ENCODE measurements around the gene IL1RAPL1. TPM values are rescaled to one million over a fixed set of nuclear protein-coding genes. Genes with fewer than 3 reads are reported as not detected.

Gene IL1RAPL1
- polyA plus RNA-seq, 1 of the 3 experiments (the other 2 are of a cell fraction): 2.8 TPM

DNA sequence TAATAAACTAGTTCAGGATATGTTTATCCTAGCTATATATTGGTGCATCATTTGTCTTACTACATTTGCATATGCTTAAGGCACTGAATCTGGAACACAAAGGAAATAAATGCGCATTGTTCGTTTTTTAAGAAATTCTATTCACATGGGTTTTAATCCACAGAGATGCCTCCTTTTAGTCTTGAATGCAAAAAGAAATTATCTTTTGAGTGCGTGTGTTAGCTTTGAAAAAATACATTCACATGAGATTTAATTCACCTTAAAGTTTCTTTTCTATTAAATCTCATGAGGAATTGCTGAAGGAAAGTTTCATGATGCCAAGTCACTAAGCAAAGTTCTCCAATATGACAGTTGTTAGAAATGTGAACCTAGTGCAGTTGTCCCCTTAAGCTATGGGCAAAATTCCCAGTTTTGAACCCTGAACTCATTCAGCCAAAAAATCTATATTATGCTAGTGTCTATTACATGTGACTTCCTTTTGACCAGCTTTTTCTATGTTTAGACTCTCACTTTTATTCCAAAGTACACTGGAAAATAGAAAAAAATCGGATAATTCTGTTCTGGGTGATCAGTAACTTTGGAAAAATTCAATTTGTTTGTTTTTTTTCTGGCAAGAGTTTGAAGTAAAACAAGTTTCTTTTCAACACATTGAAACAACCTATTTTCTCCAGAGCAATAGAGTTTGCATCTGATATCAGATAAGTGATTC lies 1201.9 kb downstream of the IL1RAPL1 start:
- CTCF ChIA-PET: interaction anchor here (0.8 kb wide), 1 partner anchor 14 kb away, joined by 3 read pairs; no protein-coding TSS in a partner anchor
- POLR2A ChIA-PET: no interaction called here
- no peak overlapping the region for H3K4me2 ChIP-seq

More for the DNA sequence above, 1201.9 kb downstream of the IL1RAPL1 start:
- DNase-seq: no peak
- H3K27ac ChIP-seq (ENCODE audit: low read depth in 2 of 2, low read length in 1 of 2): no peak overlapping the region; a peak in 1 of 4 replicates
- H3K9me2 ChIP-seq: no peaks in the 10 kb centered on the region
- H3K4me3 ChIP-seq (ENCODE audit: low read depth in 2 of 2, low read length in 1 of 2): no peak overlapping the region
- H3K79me2 ChIP-seq (ENCODE audit: insufficient read depth): no peaks in the 10 kb centered on the region
- no peaks in the 10 kb centered on the region for H3K27me3 ChIP-seq (ENCODE audit: insufficient read depth)
- no peaks in the 10 kb centered on the region; a peak in 1 of 4 replicates for H3K4me1 ChIP-seq (ENCODE audit: control insufficient read depth in 1 of 2, insufficient read depth in 2 of 2, low read depth in 1 of 2, low read length in 1 of 2)
- H3K9ac ChIP-seq: no peak overlapping the region
- H3K36me3 ChIP-seq (replicated peaks in 1 of 2; ENCODE audit: control insufficient read depth in 1 of 2, insufficient read depth in 2 of 2, low read length in 1 of 2): no peaks in the 10 kb centered on the region
- no peaks in the 10 kb centered on the region for H3K9me3 ChIP-seq
- H4K20me1 ChIP-seq (ENCODE audit: insufficient read depth): no peaks in the 10 kb centered on the region
- H2AFZ ChIP-seq (ENCODE audit: low read depth): no peak overlapping the region
- WGBS (ENCODE audit: low lambda C conversion rate): 38% methylated on average over 4 of the region's 4 CpGs
- no peaks in the 10 kb centered on the region for H3F3A ChIP-seq (replicated peaks; ENCODE audit: insufficient read depth)
- TF ChIP-seq EZH2phosphoT487 (IDR thresholded peaks at IDR 0.05; ENCODE audit: borderline replicate concordance, low read depth) (no peak), SMC3 (IDR thresholded peaks at IDR 0.05; ENCODE audit: low read depth, low read length) (no peak), PBX3 (IDR thresholded peaks at IDR 0.05) (no peak), POLR2AphosphoS5 (IDR thresholded peaks at IDR 0.05; ENCODE audit: low read depth, low read length) (no peak), RFX5 (IDR thresholded peaks at IDR 0.05; ENCODE audit: low read length) (no peak), GABPA (IDR thresholded peaks at IDR 0.05; ENCODE audit: low read depth) (no peak), CTCF (IDR thresholded peaks at IDR 0.05) (no peak), TCF12 (IDR thresholded peaks at IDR 0.05) (no peak), MAX (IDR thresholded peaks at IDR 0.05; ENCODE audit: low read depth) (no peak), SIN3A (IDR thresholded peaks at IDR 0.05; ENCODE audit: borderline replicate concordance, low read depth, low read length) (no peak), RAD21 (IDR thresholded peaks at IDR 0.05; ENCODE audit: low read length) (no peak), ELF1 (IDR thresholded peaks at IDR 0.05) (no peak), YY1 (IDR thresholded peaks at IDR 0.05; ENCODE audit: low read depth) (no peak), FOXJ3 (CRISPR knock-in tag; IDR thresholded peaks at IDR 0.05) (no peak), FOXM1 (IDR thresholded peaks at IDR 0.05; ENCODE audit: low read depth) (no peak), FOSL2 (IDR thresholded peaks at IDR 0.05; ENCODE audit: borderline replicate concordance, low read depth) (no peak)
- TF ChIP-seq, protein P1, sequence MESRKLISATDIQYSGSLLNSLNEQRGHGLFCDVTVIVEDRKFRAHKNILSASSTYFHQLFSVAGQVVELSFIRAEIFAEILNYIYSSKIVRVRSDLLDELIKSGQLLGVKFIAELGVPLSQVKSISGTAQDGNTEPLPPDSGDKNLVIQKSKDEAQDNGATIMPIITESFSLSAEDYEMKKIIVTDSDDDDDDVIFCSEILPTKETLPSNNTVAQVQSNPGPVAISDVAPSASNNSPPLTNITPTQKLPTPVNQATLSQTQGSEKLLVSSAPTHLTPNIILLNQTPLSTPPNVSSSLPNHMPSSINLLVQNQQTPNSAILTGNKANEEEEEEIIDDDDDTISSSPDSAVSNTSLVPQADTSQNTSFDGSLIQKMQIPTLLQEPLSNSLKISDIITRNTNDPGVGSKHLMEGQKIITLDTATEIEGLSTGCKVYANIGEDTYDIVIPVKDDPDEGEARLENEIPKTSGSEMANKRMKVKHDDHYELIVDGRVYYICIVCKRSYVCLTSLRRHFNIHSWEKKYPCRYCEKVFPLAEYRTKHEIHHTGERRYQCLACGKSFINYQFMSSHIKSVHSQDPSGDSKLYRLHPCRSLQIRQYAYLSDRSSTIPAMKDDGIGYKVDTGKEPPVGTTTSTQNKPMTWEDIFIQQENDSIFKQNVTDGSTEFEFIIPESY (IDR thresholded peaks at IDR 0.05; ENCODE audit: borderline replicate concordance, low read depth): no peak
- TF ChIP-seq, protein P2, sequence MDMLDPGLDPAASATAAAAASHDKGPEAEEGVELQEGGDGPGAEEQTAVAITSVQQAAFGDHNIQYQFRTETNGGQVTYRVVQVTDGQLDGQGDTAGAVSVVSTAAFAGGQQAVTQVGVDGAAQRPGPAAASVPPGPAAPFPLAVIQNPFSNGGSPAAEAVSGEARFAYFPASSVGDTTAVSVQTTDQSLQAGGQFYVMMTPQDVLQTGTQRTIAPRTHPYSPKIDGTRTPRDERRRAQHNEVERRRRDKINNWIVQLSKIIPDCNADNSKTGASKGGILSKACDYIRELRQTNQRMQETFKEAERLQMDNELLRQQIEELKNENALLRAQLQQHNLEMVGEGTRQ (IDR thresholded peaks at IDR 0.05; ENCODE audit: borderline replicate concordance, low read depth, low read length): no peak
- TF ChIP-seq, protein P3, sequence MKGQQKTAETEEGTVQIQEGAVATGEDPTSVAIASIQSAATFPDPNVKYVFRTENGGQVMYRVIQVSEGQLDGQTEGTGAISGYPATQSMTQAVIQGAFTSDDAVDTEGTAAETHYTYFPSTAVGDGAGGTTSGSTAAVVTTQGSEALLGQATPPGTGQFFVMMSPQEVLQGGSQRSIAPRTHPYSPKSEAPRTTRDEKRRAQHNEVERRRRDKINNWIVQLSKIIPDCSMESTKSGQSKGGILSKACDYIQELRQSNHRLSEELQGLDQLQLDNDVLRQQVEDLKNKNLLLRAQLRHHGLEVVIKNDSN (IDR thresholded peaks at IDR 0.05; ENCODE audit: borderline replicate concordance, low read depth): no peak

All from SK-N-SH (cell line).